ENCODE results near the gene BOLA3.

The BOLA3 gene

GRCh38 chr2:74095632-74096031 lies 52.1 kb downstream of the BOLA3 start:
- H4K91ac ChIP-seq (ENCODE audit: low read depth, low read length, poor library complexity): no peak overlapping the region
- H2BK15ac ChIP-seq (ENCODE audit: low read length): no peak overlapping the region
- no peak overlapping the region for H2AK5ac ChIP-seq (ENCODE audit: low read depth, low read length)
- H3K9me3 ChIP-seq (replicated peaks in 1 of 2; ENCODE audit: control insufficient read depth in 2 of 2, insufficient read depth in 1 of 2, low read depth in 1 of 2, low read length in 2 of 2): no peaks in the 10 kb centered on the region
- H2AFZ ChIP-seq (ENCODE audit: low read length): no peak overlapping the region
- no peaks in the 10 kb centered on the region for H3K79me1 ChIP-seq (ENCODE audit: low read depth, low read length)
- H3K4ac ChIP-seq (ENCODE audit: low read length): no peak overlapping the region
- no peak overlapping the region for H3K9ac ChIP-seq (ENCODE audit: low read depth, low read length, poor library complexity)
- H4K8ac ChIP-seq (ENCODE audit: low read depth, low read length): no peak overlapping the region
- no peak overlapping the region for H2BK5ac ChIP-seq (ENCODE audit: low read length)
- no peak overlapping the region for H3K18ac ChIP-seq (ENCODE audit: low read length)
- no peak overlapping the region for H2BK120ac ChIP-seq (ENCODE audit: low read depth, low read length)
- DNase-seq (ENCODE audit: low spot score): no peak
- no peak overlapping the region for H3K4me3 ChIP-seq (ENCODE audit: low read length in 2 of 2)
- H3K36me3 ChIP-seq (replicated peaks in 1 of 2; ENCODE audit: control insufficient read depth in 2 of 2, insufficient read depth in 2 of 2, low read length in 2 of 2): peaks cover 36 to 94% of the 10 kb centered on the region in 2 donors
- no peak overlapping the region for H2BK12ac ChIP-seq (ENCODE audit: low read length)
- H3K14ac ChIP-seq (ENCODE audit: low read length): no peak overlapping the region
- no peak overlapping the region for H3K23ac ChIP-seq (ENCODE audit: low read depth, low read length, poor library complexity)
- no peak overlapping the region for H3K27ac ChIP-seq (replicated peaks; ENCODE audit: low read length)
- no peaks in the 10 kb centered on the region for H3K4me1 ChIP-seq (ENCODE audit: control insufficient read depth in 2 of 2, insufficient read depth in 1 of 2, low read depth in 1 of 2, low read length in 2 of 2)
- no CpG with 5 or more reads among the region's 3 CpGs for WGBS, 2 donors (ENCODE audit: extremely low coverage in 2 of 2, insufficient read length in 2 of 2, insufficient replicate concordance in 1 of 2)
- no peak overlapping the region for H3K4me2 ChIP-seq (ENCODE audit: insufficient read depth, low read length, poor library complexity, severe bottlenecking)
- H3K27me3 ChIP-seq (ENCODE audit: control insufficient read depth in 3 of 3, insufficient read depth in 3 of 3, low read depth in 1 of 3, low read length in 3 of 3): no peaks in the 10 kb centered on the region

GRCh38 chr2:74094291-74094690 lies 53.4 kb downstream of the BOLA3 start:
- Histone ChIP-seq H2AFZ (ENCODE audit: low read length) (no peak overlapping the region), H3K4ac (ENCODE audit: low read length) (no peak overlapping the region), H2AK5ac (ENCODE audit: low read depth, low read length) (no peak overlapping the region), H2BK12ac (ENCODE audit: low read length) (no peak overlapping the region), H4K8ac (ENCODE audit: low read depth, low read length) (no peak overlapping the region), H3K18ac (ENCODE audit: low read length) (no peak overlapping the region), H3K4me3 (ENCODE audit: low read length in 2 of 2) (no peak overlapping the region), H3K4me1 (ENCODE audit: control insufficient read depth in 2 of 2, insufficient read depth in 1 of 2, low read depth in 1 of 2, low read length in 2 of 2) (no peaks in the 10 kb centered on the region), H3K9me3 (replicated peaks in 1 of 2; ENCODE audit: control insufficient read depth in 2 of 2, insufficient read depth in 1 of 2, low read depth in 1 of 2, low read length in 2 of 2) (no peaks in the 10 kb centered on the region), H2BK120ac (ENCODE audit: low read depth, low read length) (no peak overlapping the region), H3K79me1 (ENCODE audit: low read depth, low read length) (no peaks in the 10 kb centered on the region), H3K23ac (ENCODE audit: low read depth, low read length, poor library complexity) (no peak overlapping the region), H3K14ac (ENCODE audit: low read length) (no peak overlapping the region), H3K4me2 (ENCODE audit: insufficient read depth, low read length, poor library complexity, severe bottlenecking) (no peak overlapping the region), H3K27me3 (ENCODE audit: control insufficient read depth in 3 of 3, insufficient read depth in 3 of 3, low read depth in 1 of 3, low read length in 3 of 3) (no peaks in the 10 kb centered on the region), H3K27ac (replicated peaks; ENCODE audit: low read length) (no peak overlapping the region), H4K91ac (ENCODE audit: low read depth, low read length, poor library complexity) (no peak overlapping the region), H3K9ac (ENCODE audit: low read depth, low read length, poor library complexity) (no peak overlapping the region), H3K36me3 (replicated peaks in 1 of 2; ENCODE audit: control insufficient read depth in 2 of 2, insufficient read depth in 2 of 2, low read length in 2 of 2) (peaks cover 37 to 94% of the 10 kb centered on the region in 2 donors), H2BK15ac (ENCODE audit: low read length) (no peak overlapping the region), H2BK5ac (ENCODE audit: low read length) (peak overlapping the region; percentile 72)
- no CpG with 5 or more reads among the region's 7 CpGs for WGBS, 2 donors (ENCODE audit: extremely low coverage in 2 of 2, insufficient read length in 2 of 2, insufficient replicate concordance in 1 of 2)
- DNase-seq (ENCODE audit: low spot score): no peak

- Histone ChIP-seq H3K4ac (ENCODE audit: low read length) (no peak overlapping the region), H2AK5ac (ENCODE audit: low read depth, low read length) (no peak overlapping the region), H3K27ac (replicated peaks; ENCODE audit: low read length) (no peak overlapping the region), H3K23ac (ENCODE audit: low read depth, low read length, poor library complexity) (no peak overlapping the region), H4K8ac (ENCODE audit: low read depth, low read length) (no peak overlapping the region), H2BK15ac (ENCODE audit: low read length) (no peak overlapping the region), H3K18ac (ENCODE audit: low read length) (no peak overlapping the region), H3K4me3 (ENCODE audit: low read length in 2 of 2) (no peak overlapping the region), H2BK120ac (ENCODE audit: low read depth, low read length) (no peak overlapping the region), H3K27me3 (ENCODE audit: control insufficient read depth in 3 of 3, insufficient read depth in 3 of 3, low read depth in 1 of 3, low read length in 3 of 3) (no peaks in the 10 kb centered on the region), H3K9ac (ENCODE audit: low read depth, low read length, poor library complexity) (no peak overlapping the region), H3K36me3 (replicated peaks in 1 of 2; ENCODE audit: control insufficient read depth in 2 of 2, insufficient read depth in 2 of 2, low read length in 2 of 2) (peaks cover 39 to 94% of the 10 kb centered on the region in 2 donors), H3K4me2 (ENCODE audit: insufficient read depth, low read length, poor library complexity, severe bottlenecking) (no peak overlapping the region), H2BK5ac (ENCODE audit: low read length) (peak overlapping the region; percentile 72), H3K14ac (ENCODE audit: low read length) (no peak overlapping the region), H2BK12ac (ENCODE audit: low read length) (no peak overlapping the region), H3K79me1 (ENCODE audit: low read depth, low read length) (no peaks in the 10 kb centered on the region), H4K91ac (ENCODE audit: low read depth, low read length, poor library complexity) (no peak overlapping the region), H3K4me1 (ENCODE audit: control insufficient read depth in 2 of 2, insufficient read depth in 1 of 2, low read depth in 1 of 2, low read length in 2 of 2) (no peaks in the 10 kb centered on the region), H3K9me3 (replicated peaks in 1 of 2; ENCODE audit: control insufficient read depth in 2 of 2, insufficient read depth in 1 of 2, low read depth in 1 of 2, low read length in 2 of 2) (no peaks in the 10 kb centered on the region), H2AFZ (ENCODE audit: low read length) (no peak overlapping the region)
- no peak for DNase-seq (ENCODE audit: low spot score)
- no CpG with 5 or more reads among the region's 6 CpGs for WGBS, 2 donors (ENCODE audit: extremely low coverage in 2 of 2, insufficient read length in 2 of 2, insufficient replicate concordance in 1 of 2)
Observed at GRCh38 chr2:74093840-74094239, 53.9 kb downstream of the BOLA3 start.

- H4K8ac ChIP-seq (ENCODE audit: low read depth, low read length): no peak overlapping the region
- H3K36me3 ChIP-seq (replicated peaks in 1 of 2; ENCODE audit: control insufficient read depth in 2 of 2, insufficient read depth in 2 of 2, low read length in 2 of 2): peaks cover 39 to 94% of the 10 kb centered on the region in 2 donors
- H2BK120ac ChIP-seq (ENCODE audit: low read depth, low read length): no peak overlapping the region
Observed at GRCh38 chr2:74093426-74093825, 54.3 kb downstream of the BOLA3 start.

More at GRCh38 chr2:74093426-74093825, 54.3 kb downstream of the BOLA3 start:
- H3K14ac ChIP-seq (ENCODE audit: low read length): no peak overlapping the region
- H3K4me3 ChIP-seq (ENCODE audit: low read length in 2 of 2): no peak overlapping the region
- no peak overlapping the region for H3K23ac ChIP-seq (ENCODE audit: low read depth, low read length, poor library complexity)
- H3K27ac ChIP-seq (replicated peaks; ENCODE audit: low read length): no peak overlapping the region
- no peaks in the 10 kb centered on the region for H3K27me3 ChIP-seq (ENCODE audit: control insufficient read depth in 3 of 3, insufficient read depth in 3 of 3, low read depth in 1 of 3, low read length in 3 of 3)
- H2BK12ac ChIP-seq (ENCODE audit: low read length): no peak overlapping the region
- no peak overlapping the region for H3K4ac ChIP-seq (ENCODE audit: low read length)
- no peak overlapping the region for H2BK15ac ChIP-seq (ENCODE audit: low read length)
- WGBS, 2 donors (ENCODE audit: extremely low coverage in 2 of 2, insufficient read length in 2 of 2, insufficient replicate concordance in 1 of 2): no CpG with 5 or more reads among the region's 13 CpGs
- no peak for DNase-seq (ENCODE audit: low spot score)
- H3K18ac ChIP-seq (ENCODE audit: low read length): no peak overlapping the region
- H3K4me1 ChIP-seq (ENCODE audit: control insufficient read depth in 2 of 2, insufficient read depth in 1 of 2, low read depth in 1 of 2, low read length in 2 of 2): no peaks in the 10 kb centered on the region
- H4K91ac ChIP-seq (ENCODE audit: low read depth, low read length, poor library complexity): no peak overlapping the region
- no peak overlapping the region for H2AFZ ChIP-seq (ENCODE audit: low read length)
- no peaks in the 10 kb centered on the region for H3K79me1 ChIP-seq (ENCODE audit: low read depth, low read length)
- no peak overlapping the region for H2BK5ac ChIP-seq (ENCODE audit: low read length)
- H3K4me2 ChIP-seq (ENCODE audit: insufficient read depth, low read length, poor library complexity, severe bottlenecking): no peak overlapping the region
- no peak overlapping the region for H2AK5ac ChIP-seq (ENCODE audit: low read depth, low read length)
- no peak overlapping the region for H3K9ac ChIP-seq (ENCODE audit: low read depth, low read length, poor library complexity)
- H3K9me3 ChIP-seq (replicated peaks in 1 of 2; ENCODE audit: control insufficient read depth in 2 of 2, insufficient read depth in 1 of 2, low read depth in 1 of 2, low read length in 2 of 2): no peaks in the 10 kb centered on the region

Measured in neuronal stem cell (in vitro differentiated cells).